Mesenchymal stem cell (in vitro differentiated cells and primary cell): Measurements from ENCODE around the gene SH2D7.

ENCODE experiments used
- DNase-seq: peaks from one replicate; pipeline ENCODE4 v3.0.0-alpha.2; 2013
- H2AFZ ChIP-seq: one replicate; pipeline ENCODE4 v1.6.1; 2013; ENCODE audit warnings: low read depth, mild to moderate bottlenecking, control low read depth, inconsistent platforms, low read length, moderate library complexity
- H2AK5ac ChIP-seq: 2 replicates; pipeline ENCODE4 v1.6.1; 2013; ENCODE audit warnings: low read length, moderate library complexity, mild to moderate bottlenecking, inconsistent platforms; ENCODE audit not compliant: severe bottlenecking
- H2BK120ac ChIP-seq: one replicate; pipeline ENCODE4 v1.6.1; 2013; ENCODE audit warnings: low read depth, mild to moderate bottlenecking, inconsistent platforms, low read length, moderate library complexity
- H2BK12ac ChIP-seq, 2 experiments: one replicate each; pipeline ENCODE4 v1.6.1; 2013; ENCODE audit warnings: inconsistent platforms in 2 of 2, low read length in 2 of 2, mild to moderate bottlenecking in 2 of 2, moderate library complexity in 2 of 2, control low read depth in 1 of 2
- H2BK15ac ChIP-seq: one replicate; pipeline ENCODE4 v1.6.1; 2013; ENCODE audit warnings: mild to moderate bottlenecking, low read depth, inconsistent platforms; ENCODE audit not compliant: poor library complexity, severe bottlenecking
- H2BK5ac ChIP-seq: 2 replicates; pipeline ENCODE4 v1.6.1; 2013; ENCODE audit warnings: low read depth, mild to moderate bottlenecking, low read length, control low read depth, inconsistent platforms; ENCODE audit not compliant: poor library complexity, severe bottlenecking
- H3K14ac ChIP-seq, 2 experiments: one replicate each; pipeline ENCODE4 v1.6.1; 2013; ENCODE audit warnings: inconsistent platforms in 2 of 2, low read length in 2 of 2, control low read depth in 1 of 2, mild to moderate bottlenecking in 1 of 2, moderate library complexity in 1 of 2
- H3K18ac ChIP-seq, 2 experiments: one replicate each; pipeline ENCODE4 v1.6.1; 2013; ENCODE audit warnings: inconsistent platforms in 2 of 2, low read length in 2 of 2, control low read depth in 1 of 2, low read depth in 1 of 2, mild to moderate bottlenecking in 1 of 2
- H3K23ac ChIP-seq, 2 experiments: one replicate each; pipeline ENCODE4 v1.6.1; 2013; ENCODE audit warnings: inconsistent platforms in 2 of 2, low read length in 2 of 2, mild to moderate bottlenecking in 2 of 2, moderate library complexity in 2 of 2, control low read depth in 1 of 2
- H3K27ac ChIP-seq: 2 replicates; pipeline ENCODE4 v1.5.1; 2013; ENCODE audit warnings: mild to moderate bottlenecking, moderate library complexity, low read length, control low read depth, inconsistent platforms; ENCODE audit not compliant: poor library complexity, severe bottlenecking
- H3K27me3 ChIP-seq, 2 experiments: 2 replicates each; pipeline versions ENCODE4 v1.6.1 to v1.7.0; 2013; ENCODE audit warnings: low read length in 2 of 2, mild to moderate bottlenecking in 2 of 2, moderate library complexity in 2 of 2, control low read depth in 1 of 2, inconsistent platforms in 1 of 2; ENCODE audit not compliant: control insufficient read depth in 1 of 2, insufficient read depth in 1 of 2
- H3K36me3 ChIP-seq, 2 experiments: 2 replicates each; pipeline versions ENCODE4 v1.6.1 to v1.7.0; 2013; ENCODE audit warnings: low read length in 2 of 2, control low read depth in 1 of 2, inconsistent platforms in 1 of 2, low read depth in 1 of 2, mild to moderate bottlenecking in 1 of 2; ENCODE audit not compliant: insufficient read depth in 2 of 2, control insufficient read depth in 1 of 2
- H3K4ac ChIP-seq, 2 experiments: one replicate each; pipeline ENCODE4 v1.6.1; 2013; ENCODE audit warnings: inconsistent platforms in 2 of 2, low read length in 2 of 2, mild to moderate bottlenecking in 2 of 2, moderate library complexity in 2 of 2, control low read depth in 1 of 2, low read depth in 1 of 2
- H3K4me1 ChIP-seq: 2 replicates; pipeline ENCODE4 v1.6.1; 2013; ENCODE audit warnings: low read depth, low read length, control low read depth; ENCODE audit not compliant: control insufficient read depth, insufficient read depth
- H3K4me2 ChIP-seq: 2 replicates; pipeline ENCODE4 v1.6.1; 2013; ENCODE audit warnings: low read length, mild to moderate bottlenecking, inconsistent platforms; ENCODE audit not compliant: poor library complexity, severe bottlenecking
- H3K4me3 ChIP-seq, 2 experiments: 2 replicates each; pipeline versions ENCODE4 v1.5.1 to v1.7.0; 2013; ENCODE audit warnings: low read length in 2 of 2, mild to moderate bottlenecking in 2 of 2, control low read depth in 1 of 2, low read depth in 1 of 2; ENCODE audit not compliant: insufficient read depth in 1 of 2
- H3K79me1 ChIP-seq: replicated peaks from 2 replicates; pipeline ENCODE4 v1.6.1; 2013; ENCODE audit warnings: mild to moderate bottlenecking, control low read depth, low read length, inconsistent platforms; ENCODE audit not compliant: poor library complexity, severe bottlenecking
- H3K9ac ChIP-seq: 2 replicates; pipeline ENCODE4 v1.7.0; 2013; ENCODE audit warnings: mild to moderate bottlenecking, low read length, moderate library complexity
- H3K9me3 ChIP-seq: 2 replicates; pipeline ENCODE4 v1.7.0; 2013; ENCODE audit warnings: mild to moderate bottlenecking, low read length; ENCODE audit not compliant: control insufficient read depth
- H4K8ac ChIP-seq: one replicate; pipeline ENCODE4 v1.6.1; 2013; ENCODE audit warnings: inconsistent platforms, mild to moderate bottlenecking, low read length, moderate library complexity
- H4K91ac ChIP-seq: one replicate; pipeline ENCODE4 v1.6.1; 2013; ENCODE audit warnings: mild to moderate bottlenecking, low read length, inconsistent platforms
- WGBS: methylation state at CpG from one replicate; pipeline ENCODE4 v1.1.7; 2013; ENCODE audit warnings: mixed read lengths; 5-methylcytosine and 5-hydroxymethylcytosine counted together

Gene SH2D7

DNA sequence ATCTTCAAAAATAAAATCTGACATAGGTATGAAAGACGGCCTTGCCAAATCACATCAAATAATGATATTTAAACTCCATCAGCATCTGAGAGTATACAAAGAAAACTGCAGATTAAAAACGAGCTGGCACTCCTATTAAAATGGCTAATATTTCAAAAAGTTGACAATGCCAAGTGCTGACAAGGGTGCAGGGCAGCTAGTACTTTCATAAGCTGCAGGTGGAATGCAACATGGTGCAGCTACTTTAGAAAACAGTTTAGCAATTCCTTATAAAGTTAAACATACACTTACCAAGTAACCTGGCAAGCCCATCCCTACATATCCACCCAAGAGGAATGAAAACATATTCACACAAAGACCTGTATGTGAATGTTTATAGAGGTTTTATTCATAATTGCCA, 37.8 kb upstream of the SH2D7 start:
- Histone ChIP-seq H3K36me3 (peaks cover 21 to 31% of the 10 kb centered on the region in 2 experiments), H4K91ac (no peak overlapping the region), H4K8ac (no peak overlapping the region), H2BK12ac (no peak overlapping the region), H2BK5ac (no peak overlapping the region), H3K9ac (no peak overlapping the region), H3K27me3 (no peaks in the 10 kb centered on the region), H3K14ac (no peak overlapping the region), H3K9me3 (no peaks in the 10 kb centered on the region), H2BK120ac (no peak overlapping the region), H2BK15ac (no peak overlapping the region), H3K18ac (no peak overlapping the region), H3K4me1 (peaks cover 38% of the 10 kb centered on the region), H3K4ac (no peak overlapping the region), H3K23ac (no peak overlapping the region), H3K4me2 (no peak overlapping the region), H3K27ac (no peak overlapping the region), H2AK5ac (no peak overlapping the region), H3K4me3 (no peak overlapping the region), H2AFZ (no peak overlapping the region), H3K79me1 (peaks cover 11% of the 10 kb centered on the region)
- WGBS = 90% methylated on average over 2 of the region's 2 CpGs
- DNase-seq = no peak

DNA sequence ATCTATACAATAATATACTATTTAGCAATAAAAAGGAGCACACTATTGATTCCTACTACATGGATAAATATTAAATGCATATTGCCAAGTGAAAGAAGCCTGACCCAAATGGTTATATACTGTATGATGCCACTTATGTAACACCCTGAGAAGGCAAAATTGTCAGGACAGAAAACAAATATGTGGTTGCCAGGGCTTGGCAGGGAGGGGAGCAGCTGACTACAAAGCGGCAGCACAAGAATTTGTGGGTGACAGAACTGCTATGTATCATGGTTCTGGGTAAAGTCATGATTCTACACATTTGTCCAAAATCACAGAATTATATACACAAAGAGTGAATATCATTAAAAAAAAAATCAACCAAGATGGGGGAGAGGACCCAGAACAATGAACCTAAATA, 37.4 kb upstream of the SH2D7 start:
- Histone ChIP-seq H2AFZ (no peak overlapping the region), H2BK5ac (no peak overlapping the region)

DNA sequence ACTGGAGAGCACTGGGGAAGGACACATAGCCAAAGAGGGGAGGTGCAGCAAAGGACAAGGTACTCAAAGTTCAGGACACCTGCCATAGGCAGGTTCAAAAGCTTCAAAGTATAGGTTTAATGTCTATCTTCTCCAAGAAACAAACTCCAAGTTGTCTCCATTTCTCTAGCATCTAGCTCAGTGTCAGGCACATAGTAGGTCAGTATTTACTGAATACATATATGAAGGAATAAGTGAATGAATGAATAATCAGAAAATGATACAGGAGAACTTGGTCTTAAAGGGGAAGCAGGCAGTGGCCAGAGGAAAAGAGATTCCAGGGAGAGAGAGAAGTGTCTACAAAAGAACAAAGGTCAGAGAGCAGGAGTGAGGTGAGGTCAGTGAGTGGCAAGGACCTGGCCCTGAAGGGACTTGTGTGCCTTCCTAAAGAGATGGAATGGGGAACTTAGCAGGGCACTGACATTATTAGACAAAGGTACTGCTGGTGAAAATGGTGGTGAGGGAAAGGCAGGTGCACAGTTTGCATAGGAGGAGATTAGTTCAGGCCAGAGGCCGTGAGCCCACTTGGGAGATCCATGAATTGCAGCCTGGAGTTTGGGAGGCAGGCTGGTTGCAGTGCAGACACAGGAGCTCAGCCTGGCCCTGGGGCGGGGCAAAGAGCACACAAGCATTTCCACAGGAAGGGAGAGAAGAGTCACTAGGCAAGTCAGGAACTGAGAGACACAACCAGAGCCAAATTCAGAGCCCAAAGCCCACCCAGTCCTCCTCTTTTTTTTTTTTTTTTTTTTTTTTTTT, 36.2 kb upstream of the SH2D7 start:
- Histone ChIP-seq H3K79me1 (peaks cover 7% of the 10 kb centered on the region), H3K4me1 (peaks cover 36% of the 10 kb centered on the region), H2BK12ac (peak overlapping the region in 1 of 2 experiments; percentile 10), H3K4me3 (peak overlapping the region in 1 of 2 experiments; percentile 55), H3K4ac (peak overlapping the region in 1 of 2 experiments; percentile 77), H3K36me3 (peaks cover 19 to 24% of the 10 kb centered on the region in 2 experiments), H2BK120ac (no peak overlapping the region), H3K27ac (peak overlapping the region; percentile 100), H4K91ac (no peak overlapping the region), H2AFZ (no peak overlapping the region), H3K9me3 (no peaks in the 10 kb centered on the region), H2AK5ac (peak overlapping the region; percentile 99), H3K9ac (peak overlapping the region; percentile 89), H2BK5ac (peak overlapping the region; percentile 98), H3K14ac (no peak overlapping the region), H3K4me2 (peak overlapping the region; percentile 25), H3K18ac (peak overlapping the region in 1 of 2 experiments; percentile 18), H3K27me3 (no peaks in the 10 kb centered on the region), H3K23ac (no peak overlapping the region), H2BK15ac (no peak overlapping the region), H4K8ac (no peak overlapping the region)
- DNase-seq = peak; percentile 27
- 35% methylated on average over 1 of the region's 2 CpGs for WGBS

More for the DNA sequence above, 37.4 kb upstream of the SH2D7 start:
- H3K27me3 ChIP-seq = no peaks in the 10 kb centered on the region
- H2BK12ac ChIP-seq = no peak overlapping the region
- no peaks in the 10 kb centered on the region for H3K9me3 ChIP-seq
- H3K14ac ChIP-seq = no peak overlapping the region
- H3K18ac ChIP-seq = no peak overlapping the region
- H3K4me1 ChIP-seq = peaks cover 36% of the 10 kb centered on the region
- peaks cover 22 to 31% of the 10 kb centered on the region in 2 experiments for H3K36me3 ChIP-seq
- H2BK15ac ChIP-seq = no peak overlapping the region
- no peak overlapping the region for H3K4me2 ChIP-seq
- peak overlapping the region; percentile 43 for H2AK5ac ChIP-seq
- H3K4ac ChIP-seq = no peak overlapping the region
- H2BK120ac ChIP-seq = no peak overlapping the region
- no peak overlapping the region for H4K8ac ChIP-seq
- H4K91ac ChIP-seq = no peak overlapping the region
- WGBS = no CpG with 5 or more reads among the region's 1 CpG
- peaks cover 9% of the 10 kb centered on the region for H3K79me1 ChIP-seq
- no peak overlapping the region for H3K9ac ChIP-seq
- DNase-seq = no peak
- H3K27ac ChIP-seq = peak overlapping the region; percentile 13
- no peak overlapping the region for H3K23ac ChIP-seq
- no peak overlapping the region for H3K4me3 ChIP-seq

DNA sequence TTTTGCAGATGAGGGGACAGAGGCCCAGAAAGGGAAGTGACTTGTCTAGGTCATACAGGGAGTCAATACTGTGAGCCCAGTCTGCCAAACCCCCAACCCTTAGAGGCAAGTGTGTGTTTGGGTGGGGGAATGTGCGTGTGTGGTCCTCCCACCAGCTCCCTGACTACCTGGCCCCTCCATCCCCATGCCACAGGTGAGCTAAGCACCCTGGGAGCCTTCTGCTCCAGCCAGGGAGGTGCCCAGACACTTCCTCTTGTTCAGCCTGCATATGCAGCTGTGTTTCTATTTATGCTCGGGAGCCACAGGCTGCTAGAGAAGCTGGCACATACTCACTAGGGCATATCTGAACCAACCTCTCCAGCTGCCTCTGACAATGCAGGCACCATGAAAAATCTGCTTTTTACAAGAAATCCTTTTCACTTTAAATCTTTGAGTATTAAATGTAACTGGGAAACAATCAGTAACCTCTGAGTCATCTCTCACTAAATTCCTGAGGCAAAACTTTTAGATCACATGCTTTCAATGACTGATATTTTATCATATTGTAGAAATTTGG, 35.6 kb upstream of the SH2D7 start:
- Histone ChIP-seq H2AK5ac (peak overlapping the region; percentile 99), H3K36me3 (peaks cover 19 to 20% of the 10 kb centered on the region in 2 experiments), H3K27me3 (no peaks in the 10 kb centered on the region), H3K4me3 (peak overlapping the region in 1 of 2 experiments; percentile 55), H2BK12ac (peak overlapping the region; percentile 49 to 91), H3K4ac (peak overlapping the region in 1 of 2 experiments; percentile 77), H3K4me1 (peaks cover 38% of the 10 kb centered on the region), H3K14ac (peak overlapping the region in 1 of 2 experiments; percentile 78), H3K9ac (peak overlapping the region; percentile 89), H3K9me3 (no peaks in the 10 kb centered on the region), H3K27ac (peak overlapping the region; percentile 100), H2BK120ac (peak overlapping the region; percentile 67), H2BK15ac (peak overlapping the region; percentile 57), H3K18ac (peak overlapping the region; percentile 79 to 84), H3K4me2 (peak overlapping the region; percentile 38), H2BK5ac (peak overlapping the region; percentile 98), H2AFZ (no peak overlapping the region), H4K91ac (peak overlapping the region; percentile 48), H3K23ac (peak overlapping the region in 1 of 2 experiments; percentile 36), H4K8ac (peak overlapping the region; percentile 66), H3K79me1 (peaks cover 7% of the 10 kb centered on the region)
- DNase-seq = peak; percentile 26
- WGBS = 14% methylated on average over 1 of the region's 2 CpGs
